Measurements from ENCODE around the gene CLK1. TPM values are rescaled to one million over a fixed set of nuclear protein-coding genes. Genes with fewer than 3 reads are reported as not detected.
A peak's percentile ranks its signal among the peaks of the same experiment; 100 is the strongest.

Gene CLK1
- total RNA-seq, 1 donor from 2014 or later, result 92.0 TPM

GRCh38 chr2:200845669-200846325 lies 18.7 kb downstream of the CLK1 start:
- no peaks in the 10 kb centered on the region for H3K9me3 Mint-ChIP-seq (ENCODE audit: unreplicated experiment)
- H3K27me3 Mint-ChIP-seq (ENCODE audit: unreplicated experiment), result peaks cover 4% of the 10 kb centered on the region
- TF ChIP-seq CTCF (IDR thresholded peaks at IDR 0.05), result no peak
- no peak for DNase-seq (ENCODE audit: extremely low spot score, unreplicated experiment)
- no peak overlapping the region for H3K4me3 Mint-ChIP-seq (ENCODE audit: unreplicated experiment)
- H3K27ac Mint-ChIP-seq (ENCODE audit: unreplicated experiment), result no peak overlapping the region
- H3K4me1 Mint-ChIP-seq (ENCODE audit: unreplicated experiment), result no peaks in the 10 kb centered on the region
- peaks cover 6% of the 10 kb centered on the region for H3K36me3 Mint-ChIP-seq (ENCODE audit: unreplicated experiment)

GRCh38 chr2:200845194-200845593 lies 19.3 kb downstream of the CLK1 start:
- Mint-ChIP-seq H3K27me3 (ENCODE audit: unreplicated experiment) (peaks cover 4% of the 10 kb centered on the region), H3K4me3 (ENCODE audit: unreplicated experiment) (no peak overlapping the region), H3K27ac (ENCODE audit: unreplicated experiment) (no peak overlapping the region), H3K36me3 (ENCODE audit: unreplicated experiment) (no peaks in the 10 kb centered on the region), H3K4me1 (ENCODE audit: unreplicated experiment) (no peaks in the 10 kb centered on the region), H3K9me3 (ENCODE audit: unreplicated experiment) (no peaks in the 10 kb centered on the region)
- no peak for DNase-seq (ENCODE audit: extremely low spot score, unreplicated experiment)
- no peak for TF ChIP-seq CTCF (IDR thresholded peaks at IDR 0.05)

DNA sequence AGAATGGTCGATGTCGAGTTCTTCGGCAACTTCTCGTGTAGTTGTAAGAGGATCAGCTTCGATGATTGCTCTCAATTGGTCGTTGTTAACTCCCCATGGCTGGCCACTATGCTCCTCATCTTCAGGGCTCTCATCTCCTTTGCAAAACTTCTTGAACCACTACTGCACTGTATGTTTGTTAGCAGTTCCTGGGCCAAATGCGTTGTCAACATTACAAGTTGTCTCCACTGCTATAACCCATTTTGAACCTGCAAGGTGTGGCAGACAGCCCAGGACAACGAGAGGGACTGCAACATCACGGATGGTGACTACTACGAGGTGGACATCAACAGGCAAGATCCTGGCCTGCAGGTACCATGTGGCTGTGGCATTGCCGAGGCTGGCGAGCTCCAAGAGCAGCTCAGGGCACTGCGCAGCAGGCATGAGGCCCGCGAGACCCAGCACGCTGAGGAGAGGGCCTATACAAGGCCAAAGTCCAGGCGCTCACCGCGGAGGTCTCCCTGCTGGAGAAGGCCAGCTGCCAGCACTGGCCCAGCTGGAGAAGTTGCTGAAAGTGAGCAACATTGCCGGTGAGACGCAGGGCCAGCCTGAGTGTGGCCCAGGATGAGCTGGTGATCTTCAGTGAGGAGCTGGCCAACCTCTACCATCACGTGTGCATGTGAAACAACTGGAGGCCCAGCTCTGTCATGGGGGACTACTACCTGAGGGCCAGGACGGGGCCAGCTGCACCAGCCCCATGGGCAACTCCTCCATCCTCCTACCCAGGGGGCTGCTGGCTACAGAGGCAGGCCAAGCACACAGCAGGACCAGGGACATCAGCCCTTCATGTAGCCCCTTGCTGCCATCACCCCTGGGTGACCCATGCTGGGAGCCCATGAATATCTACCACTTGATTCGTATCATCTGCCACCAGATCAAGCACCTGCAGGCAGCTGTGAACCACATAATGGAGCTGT lies 20.2 kb downstream of the CLK1 start:
- peaks cover 4% of the 10 kb centered on the region for H3K27me3 Mint-ChIP-seq (ENCODE audit: unreplicated experiment)
- no peak overlapping the region for H3K27ac Mint-ChIP-seq (ENCODE audit: unreplicated experiment)
- peak; percentile 83 for DNase-seq (ENCODE audit: extremely low spot score, unreplicated experiment)
- H3K4me1 Mint-ChIP-seq (ENCODE audit: unreplicated experiment), result no peaks in the 10 kb centered on the region
- H3K9me3 Mint-ChIP-seq (ENCODE audit: unreplicated experiment), result no peaks in the 10 kb centered on the region
- no peak overlapping the region for H3K4me3 Mint-ChIP-seq (ENCODE audit: unreplicated experiment)
- H3K36me3 Mint-ChIP-seq (ENCODE audit: unreplicated experiment), result no peaks in the 10 kb centered on the region
- no peak for TF ChIP-seq CTCF (IDR thresholded peaks at IDR 0.05)

- TF ChIP-seq CTCF (IDR thresholded peaks at IDR 0.05), result no peak
- Mint-ChIP-seq H3K4me1 (ENCODE audit: unreplicated experiment) (no peaks in the 10 kb centered on the region), H3K27ac (ENCODE audit: unreplicated experiment) (no peak overlapping the region), H3K36me3 (ENCODE audit: unreplicated experiment) (peaks cover 3% of the 10 kb centered on the region), H3K9me3 (ENCODE audit: unreplicated experiment) (peaks cover 8% of the 10 kb centered on the region), H3K4me3 (ENCODE audit: unreplicated experiment) (no peak overlapping the region), H3K27me3 (ENCODE audit: unreplicated experiment) (peaks cover 4% of the 10 kb centered on the region)
- peak; percentile 40 for DNase-seq (ENCODE audit: extremely low spot score, unreplicated experiment)
Observed at GRCh38 chr2:200839513-200839912, 24.9 kb downstream of the CLK1 start.

DNA sequence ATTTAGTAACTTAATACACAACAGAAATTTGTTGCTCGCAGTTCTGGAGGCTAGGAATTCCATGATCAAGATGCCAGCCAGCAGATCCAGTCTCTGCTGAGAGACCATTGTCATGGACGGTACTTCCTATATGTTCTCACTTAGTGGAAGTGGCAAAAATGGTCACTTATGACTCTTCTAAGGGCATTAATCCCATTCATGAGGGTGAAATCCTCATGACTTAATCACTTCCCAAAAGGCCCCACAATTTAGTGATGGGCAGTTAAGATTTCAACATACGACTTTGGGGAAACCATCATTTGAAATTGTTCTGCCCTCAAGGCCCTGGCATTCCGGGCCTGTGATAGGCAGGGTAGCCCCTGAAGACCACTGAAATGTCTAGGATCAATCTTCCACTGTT lies 29.8 kb downstream of the CLK1 start:
- H3K9me3 Mint-ChIP-seq (ENCODE audit: unreplicated experiment), result peaks cover 8% of the 10 kb centered on the region
- H3K36me3 Mint-ChIP-seq (ENCODE audit: unreplicated experiment), result peaks cover 3% of the 10 kb centered on the region
- no peak for TF ChIP-seq CTCF (IDR thresholded peaks at IDR 0.05)
- no peaks in the 10 kb centered on the region for H3K4me1 Mint-ChIP-seq (ENCODE audit: unreplicated experiment)
- H3K27ac Mint-ChIP-seq (ENCODE audit: unreplicated experiment), result no peak overlapping the region
- no peak overlapping the region for H3K4me3 Mint-ChIP-seq (ENCODE audit: unreplicated experiment)
- H3K27me3 Mint-ChIP-seq (ENCODE audit: unreplicated experiment), result peaks cover 3% of the 10 kb centered on the region
- DNase-seq (ENCODE audit: extremely low spot score, unreplicated experiment), result no peak
